Embryonic facial prominence (tissue), 1 donor: ENCODE measurements around the gene TMEM237.

Experiments used
- DNase-seq: peaks from one replicate; pipeline ENCODE4 v3.0.0-alpha.2; 2016; ENCODE audit errors: extremely low spot score

TMEM237 gene

DNA sequence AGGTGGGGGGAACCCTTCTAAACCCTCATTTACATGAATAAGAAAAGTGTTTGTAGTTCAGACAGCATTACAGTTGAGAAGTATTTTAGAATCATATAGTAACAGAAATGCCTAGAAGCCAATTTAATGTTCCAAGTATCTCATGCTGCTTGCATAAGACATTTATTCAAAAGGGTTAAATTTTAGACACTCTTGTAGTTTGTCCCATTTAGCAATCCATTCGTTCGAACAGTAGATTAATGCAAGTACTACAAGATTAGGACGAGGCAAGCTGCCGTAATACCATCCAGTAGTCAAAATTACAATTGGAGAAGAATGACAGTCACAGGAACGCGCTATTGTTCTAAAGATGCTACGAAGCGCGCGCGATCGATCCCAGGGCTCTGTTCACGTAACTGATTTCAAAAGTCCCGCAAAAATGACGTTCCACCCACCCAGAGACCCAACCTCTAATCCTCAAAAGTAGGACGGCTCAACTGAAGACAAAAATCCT lies 1.2 kb downstream of the TMEM237 start:
- DNase-seq = peak; percentile 14

DNA sequence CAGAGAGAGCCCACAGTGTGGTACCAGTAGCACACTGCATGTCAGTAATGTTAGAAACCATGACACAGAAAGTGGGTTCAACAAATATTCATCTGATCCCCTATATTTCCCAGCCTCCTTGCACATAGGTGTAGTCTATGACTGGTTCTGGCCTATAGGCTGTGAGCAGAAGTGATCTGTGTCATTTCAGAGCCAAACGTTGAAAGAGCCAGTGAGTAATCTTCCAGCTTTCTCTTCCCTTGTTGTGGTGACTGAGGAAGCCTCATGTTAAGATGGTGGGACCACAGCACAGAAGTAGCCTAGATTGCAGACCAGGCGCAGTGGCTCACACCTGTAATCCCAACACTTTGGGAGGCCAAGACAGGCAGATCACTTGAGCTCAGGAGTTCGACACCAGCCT lies 4.1 kb downstream of the TMEM237 start:
- no peak for DNase-seq

DNA sequence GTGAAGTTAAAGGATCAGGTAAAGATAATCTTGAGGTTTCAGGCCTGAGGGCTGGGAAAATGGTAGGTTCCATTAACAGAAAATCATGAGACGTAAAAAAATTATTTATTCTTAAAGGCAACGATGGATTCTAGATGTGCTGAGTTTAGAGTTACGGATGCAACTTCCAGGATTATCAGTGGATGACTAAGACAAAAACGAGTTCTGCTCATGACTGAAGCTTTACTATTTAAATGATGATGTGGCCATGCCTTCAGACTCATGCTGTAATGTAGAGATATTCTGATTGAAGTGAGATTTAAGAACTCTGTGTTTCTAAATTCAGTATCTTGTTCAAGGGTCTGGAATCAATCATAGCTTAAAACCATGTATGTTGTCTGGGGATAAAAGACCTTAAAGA lies 5.0 kb downstream of the TMEM237 start:
- DNase-seq = no peak

DNA sequence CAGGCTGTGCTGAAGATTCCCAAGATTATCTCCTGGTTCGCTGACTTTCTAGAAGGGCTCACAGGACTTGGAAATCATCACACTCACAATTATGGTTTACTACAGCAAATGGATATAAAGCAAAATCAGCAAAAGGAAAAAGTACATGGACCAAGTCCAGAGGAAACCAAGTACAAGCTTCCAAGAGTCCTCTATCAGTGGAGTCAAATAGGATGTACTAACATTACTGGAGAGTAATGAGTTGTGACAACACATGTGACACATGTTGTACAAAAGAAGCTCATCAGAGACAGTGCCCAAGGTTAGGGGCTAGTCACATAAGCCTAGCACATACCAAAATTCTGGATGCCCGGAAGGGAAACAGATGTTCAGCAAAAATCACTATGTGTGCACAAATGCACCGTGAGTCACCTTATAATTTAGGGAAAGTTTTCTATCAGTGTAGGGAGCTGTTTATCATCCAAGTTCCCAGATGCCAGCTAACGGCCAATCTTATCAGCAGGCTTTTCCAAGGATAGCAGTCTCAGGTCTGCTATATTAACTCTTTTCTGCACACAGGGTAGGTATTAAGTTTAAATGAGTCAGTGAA lies 9.5 kb downstream of the TMEM237 start:
- DNase-seq = no peak

DNA sequence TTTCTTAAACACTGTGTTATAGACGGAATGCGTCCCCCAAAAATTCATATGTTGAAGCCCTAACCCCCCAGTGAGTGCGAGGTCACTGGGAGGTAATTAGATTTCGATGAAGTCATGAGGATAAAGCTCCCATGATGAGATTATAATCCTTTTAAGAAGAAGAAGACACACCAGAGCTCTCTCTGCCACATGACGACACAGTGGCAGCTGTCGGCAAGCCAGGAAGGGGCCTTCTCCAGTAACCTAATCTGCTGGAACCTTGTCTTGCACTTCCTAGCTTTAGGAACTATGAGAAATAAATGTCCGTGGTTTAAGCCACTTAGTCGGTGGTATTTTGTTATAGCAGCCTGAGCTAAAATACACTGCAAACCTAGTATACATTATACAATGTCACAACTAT lies 12.3 kb downstream of the TMEM237 start:
- no peak for DNase-seq

DNA sequence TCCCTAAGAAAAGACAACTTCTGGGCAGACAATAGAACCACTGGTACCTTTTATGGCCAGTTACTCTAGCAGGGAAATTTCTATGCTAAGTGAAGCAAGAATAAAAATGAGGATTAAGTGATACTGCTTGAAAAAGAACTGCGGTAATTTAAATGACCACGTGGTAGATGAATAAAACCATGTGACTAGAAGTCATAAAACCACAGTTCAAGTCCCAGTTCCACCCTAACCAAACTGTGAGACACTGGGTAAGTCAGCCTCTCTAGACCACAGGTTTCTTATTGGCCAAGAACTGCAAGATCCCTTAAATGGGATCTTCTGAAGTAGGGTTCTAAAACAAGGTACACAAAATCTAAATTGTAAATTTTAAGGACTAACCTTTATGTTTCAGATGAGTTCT lies 12.7 kb downstream of the TMEM237 start:
- DNase-seq = no peak

DNA sequence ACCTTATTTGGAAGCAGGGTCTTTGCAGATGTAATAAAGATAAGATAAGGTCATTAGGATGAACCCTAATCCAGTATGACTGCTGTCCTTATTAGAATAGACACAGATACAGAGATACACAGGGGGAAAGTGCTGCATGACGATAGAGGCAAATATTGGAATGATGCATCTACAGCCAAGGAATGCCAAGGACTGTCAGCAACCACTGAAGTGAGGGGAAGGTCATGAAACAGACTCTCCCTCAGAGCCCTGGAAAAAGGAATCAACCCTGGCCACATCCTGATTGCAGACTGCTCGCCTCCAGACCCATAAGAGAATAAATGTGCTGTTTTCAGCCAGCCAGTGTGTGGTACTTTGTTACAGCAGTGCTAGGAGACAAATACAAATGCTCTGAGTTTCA lies 14.8 kb downstream of the TMEM237 start:
- no peak for DNase-seq

DNA sequence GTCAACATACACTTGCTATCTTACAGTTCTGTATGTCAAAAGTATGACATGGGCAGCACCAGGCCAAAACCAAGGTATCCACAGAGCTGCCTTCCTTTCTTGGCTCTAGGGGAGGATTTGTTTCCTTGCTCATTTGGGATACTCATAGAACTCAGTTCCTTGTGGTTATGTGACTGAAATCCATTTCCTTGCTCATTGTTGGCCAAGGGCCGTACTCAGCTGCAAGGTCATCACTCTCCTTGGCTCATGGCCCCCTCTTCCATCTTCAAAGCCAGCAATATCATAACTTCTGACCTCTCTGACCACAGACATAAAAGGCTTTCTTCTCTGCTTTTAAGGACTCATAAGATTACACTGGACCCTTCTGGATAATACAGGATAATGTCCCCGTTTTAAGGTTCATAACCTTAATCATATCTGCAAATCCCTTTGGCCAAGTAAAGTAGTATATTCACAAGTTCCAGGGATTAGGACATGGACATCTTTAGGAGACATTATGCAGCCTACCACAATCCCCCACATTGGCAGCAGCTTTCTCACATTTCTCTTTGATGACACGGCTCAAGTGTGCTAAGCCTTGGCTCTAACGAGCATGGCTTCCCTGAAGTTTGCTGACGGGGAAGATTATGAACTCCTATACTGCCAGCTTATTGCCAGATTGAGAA lies 20.9 kb downstream of the TMEM237 start:
- DNase-seq = no peak

DNA sequence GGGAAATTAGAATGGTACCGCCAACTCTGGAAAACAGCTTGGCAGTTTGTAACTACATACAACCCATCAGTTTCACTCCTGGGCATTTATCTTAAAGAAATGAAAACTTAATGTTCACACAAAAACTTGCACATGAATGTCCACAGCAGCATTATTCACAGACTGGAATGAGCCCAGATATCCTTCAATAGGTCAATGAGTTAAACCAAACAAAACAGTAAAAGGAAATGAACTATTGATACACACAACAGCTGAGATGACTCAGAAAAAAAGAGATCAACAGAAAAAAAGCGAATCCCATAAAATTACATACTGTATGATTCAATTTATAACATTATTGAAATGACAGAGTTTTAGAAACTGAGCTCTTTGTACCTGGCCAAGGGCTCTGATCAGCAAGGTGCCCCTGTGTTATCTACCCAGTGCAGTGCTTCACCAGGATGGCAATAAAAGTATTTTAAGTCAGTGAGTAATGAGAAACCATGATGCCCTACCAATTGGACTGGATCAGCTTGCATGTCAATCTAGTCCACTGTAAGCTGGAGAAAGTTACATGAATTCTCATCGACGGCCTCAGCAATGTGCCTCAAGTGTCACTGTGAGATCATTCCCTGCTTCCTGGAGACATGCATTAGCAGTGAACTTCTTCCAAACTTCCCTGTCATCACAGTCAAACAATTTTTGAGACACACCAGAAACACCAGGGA lies 21.9 kb downstream of the TMEM237 start:
- DNase-seq = no peak

DNA sequence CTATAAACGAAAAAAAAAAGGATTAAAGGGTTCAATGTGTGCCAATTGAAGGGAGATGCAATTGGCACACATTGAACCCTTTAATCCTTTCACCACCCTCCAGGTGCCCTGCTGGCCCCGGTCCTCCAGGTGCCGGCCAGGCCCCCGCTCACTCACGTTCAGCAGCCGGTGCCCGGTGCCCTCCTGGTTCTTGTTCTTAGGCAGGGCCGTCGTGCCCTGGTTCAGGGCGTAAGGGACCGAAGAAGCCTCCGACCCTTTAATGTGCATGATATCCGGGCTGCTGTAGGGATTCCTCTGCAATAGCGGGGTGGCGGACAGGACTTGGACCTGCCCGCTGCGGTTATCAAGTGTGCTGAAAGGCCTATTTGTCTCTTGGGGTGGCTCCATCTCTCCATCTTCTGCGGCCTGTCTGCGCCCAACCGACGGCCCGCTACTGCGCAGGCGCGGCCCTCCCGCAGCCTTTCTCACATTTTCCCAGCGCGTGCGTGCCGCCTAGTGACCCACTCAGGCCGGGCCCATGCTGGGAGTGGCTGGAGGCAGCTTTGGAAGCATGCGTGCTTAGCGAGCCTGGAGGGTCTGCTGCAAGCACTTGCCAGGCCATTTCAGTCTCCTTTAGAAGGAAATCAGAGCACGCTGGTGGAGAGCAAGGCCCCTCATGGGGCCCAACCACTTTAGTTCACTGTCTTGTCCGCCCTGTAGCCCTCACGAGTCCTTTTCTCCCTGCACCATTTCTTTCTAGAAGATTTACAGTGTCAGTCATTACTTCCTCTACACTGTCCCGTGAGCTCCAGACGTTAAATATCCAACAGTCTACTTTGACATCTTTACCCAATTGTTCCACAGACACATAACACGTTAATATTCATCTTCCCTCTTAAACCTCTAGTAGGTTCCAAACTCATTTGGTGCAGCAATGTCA lies 24.3 kb downstream of the TMEM237 start:
- DNase-seq = no peak

DNA sequence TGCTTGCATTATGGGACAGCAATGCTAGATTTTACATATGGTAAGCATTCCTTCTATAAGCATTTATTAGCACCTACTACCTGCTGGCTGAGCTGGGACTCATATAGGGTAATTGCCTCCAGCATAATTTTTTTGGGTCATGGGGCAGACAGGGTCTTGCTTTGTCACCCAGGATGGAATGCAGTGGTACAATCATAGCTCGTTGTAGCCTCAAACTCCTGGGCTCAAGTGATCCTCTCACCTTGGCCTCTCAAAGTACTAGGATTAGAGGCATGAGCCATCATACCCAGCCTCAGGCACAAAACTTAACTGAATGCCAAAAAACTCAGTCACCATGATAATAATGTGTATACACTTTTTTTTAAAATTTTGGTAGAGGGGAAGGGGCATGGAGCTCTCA lies 35.3 kb downstream of the TMEM237 start:
- DNase-seq = no peak

DNA sequence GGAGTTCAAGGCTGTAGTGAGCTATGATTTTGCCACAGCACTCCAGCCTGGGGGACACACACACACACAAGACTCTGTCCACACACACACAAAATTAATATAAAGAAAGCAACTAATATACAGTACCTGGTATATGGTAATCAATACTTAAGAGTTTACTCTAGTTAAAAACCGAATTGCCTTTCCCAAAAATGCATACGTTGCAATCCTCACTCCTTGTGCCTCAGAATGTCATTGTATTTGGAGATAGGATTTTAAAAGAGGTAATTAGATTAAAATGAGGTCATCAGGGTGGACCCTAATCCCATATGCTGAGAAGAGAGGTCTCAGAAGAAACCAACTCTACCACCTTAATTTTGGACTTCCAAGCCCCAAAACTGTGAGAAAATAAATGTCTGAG lies 35.7 kb downstream of the TMEM237 start:
- no peak for DNase-seq

DNA sequence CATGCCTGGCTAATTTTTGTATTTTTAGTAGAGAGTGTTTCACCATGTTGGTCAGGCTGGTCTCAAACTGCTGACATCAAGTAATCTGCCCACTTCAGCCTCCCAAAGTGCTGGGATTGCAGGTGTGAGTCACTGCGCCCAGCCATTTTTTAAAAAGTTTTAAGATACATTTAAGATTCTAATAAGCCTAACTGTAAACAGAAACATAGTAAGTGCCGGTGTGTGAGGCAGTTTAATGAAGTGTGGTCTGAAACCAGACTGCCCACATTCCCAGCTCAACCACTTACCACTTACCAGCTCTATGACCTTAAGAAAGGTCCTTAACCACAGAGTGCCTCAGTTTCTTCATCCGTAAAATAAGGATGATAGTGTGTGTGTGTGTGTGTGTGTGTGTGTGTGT lies 42.4 kb downstream of the TMEM237 start:
- DNase-seq = no peak

DNA sequence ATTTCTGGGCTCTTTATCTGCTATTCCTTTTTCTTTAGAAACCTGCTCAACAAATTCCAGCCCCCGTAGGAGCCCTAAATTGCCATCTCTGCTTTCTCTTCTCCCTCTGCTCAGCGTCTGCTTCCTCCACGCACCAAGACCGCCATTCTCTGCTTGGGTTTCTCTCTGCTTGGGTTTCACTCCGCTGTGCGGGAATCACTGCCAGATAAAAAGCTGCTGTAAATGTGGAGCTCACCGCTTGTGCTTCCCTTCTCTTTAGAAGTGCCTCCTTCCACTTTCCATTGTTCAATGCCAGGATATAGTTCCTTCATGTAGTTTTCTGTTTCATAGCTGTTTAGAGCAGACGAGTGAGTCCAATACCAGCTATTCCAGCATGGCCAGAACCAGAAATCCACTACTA lies 45.9 kb downstream of the TMEM237 start:
- DNase-seq = no peak

DNA sequence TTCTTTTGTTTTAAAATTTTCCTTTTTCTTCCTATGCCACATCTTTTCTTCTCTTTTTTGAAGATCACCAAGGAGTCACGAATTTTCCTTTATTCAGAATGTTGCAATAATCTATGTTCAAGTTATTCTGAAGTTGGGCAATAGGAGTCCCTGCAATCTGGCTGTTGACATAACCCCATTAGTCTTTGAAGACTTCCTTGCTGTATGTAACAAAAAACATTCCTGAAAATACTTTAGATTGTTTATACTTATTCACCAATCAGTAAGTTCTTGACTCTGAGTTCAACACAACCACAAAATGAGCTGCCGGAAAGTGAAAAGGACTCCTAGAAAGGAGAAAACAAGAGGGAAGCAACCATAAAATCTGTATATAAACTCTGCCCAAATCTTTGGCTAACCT lies 62.8 kb downstream of the TMEM237 start:
- no peak for DNase-seq

DNA sequence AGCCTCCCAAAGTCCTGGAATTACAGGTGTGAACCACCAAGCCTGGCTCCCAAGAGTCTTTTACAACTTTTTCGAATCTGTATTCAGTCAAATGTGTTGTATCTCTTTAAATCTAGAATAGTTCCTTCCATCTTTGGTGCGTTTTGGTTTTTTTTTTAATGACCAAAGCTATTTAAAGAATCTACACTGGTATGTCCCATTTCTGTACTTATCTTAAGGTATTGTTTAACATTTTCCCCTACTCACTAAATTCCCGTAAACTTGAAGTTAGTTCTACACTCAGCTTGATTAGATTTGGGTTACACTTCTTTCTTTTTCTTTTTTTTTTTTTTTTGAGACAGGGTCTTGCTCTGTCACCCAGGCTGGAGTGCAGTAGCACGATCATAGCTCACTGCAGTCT lies 63.8 kb downstream of the TMEM237 start:
- DNase-seq = no peak

DNA sequence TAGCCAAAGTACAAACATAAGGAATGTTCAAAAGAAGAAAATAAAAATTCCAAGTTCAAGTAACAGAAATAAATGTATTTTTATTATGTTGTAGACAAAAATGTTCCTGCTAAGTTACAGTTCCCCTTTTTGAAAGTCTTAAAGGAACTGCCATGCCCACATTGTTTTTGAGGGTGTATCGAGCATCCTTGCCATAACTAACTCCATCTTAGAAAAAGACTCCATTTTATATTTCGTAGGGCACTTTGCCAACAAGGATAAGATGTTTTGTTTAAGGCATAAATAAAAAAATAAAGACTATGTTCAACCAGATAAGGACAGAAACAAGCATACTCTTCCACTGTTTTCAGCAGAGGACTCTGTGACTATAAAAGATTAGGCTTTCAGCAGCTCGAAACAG lies 67.3 kb downstream of the TMEM237 start:
- DNase-seq = no peak

DNA sequence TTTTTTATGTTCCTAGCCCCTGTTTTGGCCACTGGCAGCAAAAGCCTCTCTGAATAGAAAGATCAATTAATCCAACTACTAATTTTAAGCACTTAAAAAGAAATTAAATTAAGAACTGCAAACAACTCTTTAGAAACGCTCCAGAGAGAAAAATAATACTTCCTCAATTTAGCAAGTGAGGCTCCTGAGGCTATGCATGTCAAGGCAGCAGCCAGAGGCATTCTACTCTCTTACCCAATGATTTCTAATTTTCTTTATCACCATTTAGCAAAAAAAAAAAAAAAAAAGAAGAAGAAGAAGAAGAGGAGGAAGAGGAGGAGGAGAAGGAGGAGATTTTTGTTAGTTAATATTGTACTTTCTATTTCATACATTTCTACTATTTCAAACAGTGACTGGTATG lies 68.5 kb downstream of the TMEM237 start:
- DNase-seq = no peak

DNA sequence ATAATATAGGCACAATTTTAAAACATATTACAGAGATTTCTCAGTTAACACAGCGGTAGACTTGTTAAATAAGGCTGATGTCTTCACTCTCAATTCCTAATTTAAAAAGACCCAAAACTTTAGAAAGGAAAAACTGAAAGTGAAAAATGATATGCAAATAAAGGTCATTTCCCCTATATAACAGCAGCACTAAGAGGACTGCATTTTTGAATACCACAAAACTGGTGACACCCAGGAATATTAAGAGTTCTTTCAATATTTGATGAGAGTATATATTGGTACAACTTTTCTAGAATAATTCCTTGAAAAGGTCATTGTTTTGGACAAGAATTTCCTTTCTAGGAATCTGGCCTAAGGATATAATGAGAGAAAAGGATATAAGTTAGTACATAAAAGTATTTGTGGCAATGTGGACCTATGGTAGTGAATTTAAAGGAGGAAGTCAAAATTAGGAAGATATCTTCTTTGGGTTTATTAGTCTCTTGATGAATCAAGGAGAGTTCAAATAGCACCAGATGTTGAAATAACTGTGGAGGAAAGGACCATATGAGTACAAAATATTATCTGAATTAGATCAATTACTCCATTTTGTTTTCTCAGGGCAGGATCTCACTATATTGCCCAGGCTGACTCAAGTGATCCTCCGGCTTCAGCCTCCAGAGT lies 70.3 kb downstream of the TMEM237 start:
- no peak for DNase-seq
